ENCODE results near the gene ANTXR1. TPM values are rescaled to one million over a fixed set of nuclear protein-coding genes. Genes with fewer than 3 reads are reported as not detected.

The ANTXR1 gene
- total RNA-seq, 3 donors from 2014 or later (not counting 1 experiment from before 2014, with no cell fraction given): not detected

DNA sequence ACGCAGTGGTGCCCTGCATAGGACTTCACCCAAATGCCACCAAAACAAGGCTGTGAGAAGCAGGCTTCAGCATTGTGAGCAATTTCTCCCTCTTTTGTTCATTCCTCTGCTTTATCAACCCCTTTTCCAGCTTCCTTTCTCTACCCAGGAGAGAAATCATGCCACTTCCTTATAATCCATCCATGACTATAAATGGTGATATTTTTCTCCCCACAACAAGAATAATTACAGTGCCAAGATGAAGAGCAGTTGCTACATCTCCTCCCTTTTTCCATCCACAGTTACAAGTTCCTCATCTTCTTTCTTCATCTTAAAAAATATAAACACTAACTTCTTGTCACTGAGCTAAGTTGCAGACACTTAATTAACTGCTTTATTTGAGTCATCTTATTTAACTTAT, 167.2 kb downstream of the ANTXR1 start:
- no peak overlapping the region for H3K27ac ChIP-seq (ENCODE audit: low read length)
- 80% methylated on average over 1 of the region's 1 CpG for WGBS (ENCODE audit: insufficient coverage)
- no peak for DNase-seq
- Mint-ChIP-seq H3K27me3 (ENCODE audit: low read depth in 2 of 2) (peaks cover 11 to 20% of the 10 kb centered on the region in 2 donors), H3K4me1 (peaks cover 6 to 10% of the 10 kb centered on the region in 2 donors), H3K9me3 (no peaks in the 10 kb centered on the region), H3K4me3 (no peak overlapping the region), H3K36me3 (no peaks in the 10 kb centered on the region), H3K27ac (no peak overlapping the region)
- H3K9me3 ChIP-seq (ENCODE audit: control insufficient read depth, insufficient read depth, low read length): no peaks in the 10 kb centered on the region
- intact Hi-C loops (cut with micrococcal nuclease): no loop called here
- no peak overlapping the region for H3K4me3 ChIP-seq (ENCODE audit: low read length)
- ATAC-seq: no peak
- H3K4me1 ChIP-seq (ENCODE audit: control insufficient read depth, insufficient read depth, low read length): no peaks in the 10 kb centered on the region
- no peaks in the 10 kb centered on the region for H3K27me3 ChIP-seq (ENCODE audit: control insufficient read depth, insufficient read depth, low read length)
- TF ChIP-seq, protein P1, sequence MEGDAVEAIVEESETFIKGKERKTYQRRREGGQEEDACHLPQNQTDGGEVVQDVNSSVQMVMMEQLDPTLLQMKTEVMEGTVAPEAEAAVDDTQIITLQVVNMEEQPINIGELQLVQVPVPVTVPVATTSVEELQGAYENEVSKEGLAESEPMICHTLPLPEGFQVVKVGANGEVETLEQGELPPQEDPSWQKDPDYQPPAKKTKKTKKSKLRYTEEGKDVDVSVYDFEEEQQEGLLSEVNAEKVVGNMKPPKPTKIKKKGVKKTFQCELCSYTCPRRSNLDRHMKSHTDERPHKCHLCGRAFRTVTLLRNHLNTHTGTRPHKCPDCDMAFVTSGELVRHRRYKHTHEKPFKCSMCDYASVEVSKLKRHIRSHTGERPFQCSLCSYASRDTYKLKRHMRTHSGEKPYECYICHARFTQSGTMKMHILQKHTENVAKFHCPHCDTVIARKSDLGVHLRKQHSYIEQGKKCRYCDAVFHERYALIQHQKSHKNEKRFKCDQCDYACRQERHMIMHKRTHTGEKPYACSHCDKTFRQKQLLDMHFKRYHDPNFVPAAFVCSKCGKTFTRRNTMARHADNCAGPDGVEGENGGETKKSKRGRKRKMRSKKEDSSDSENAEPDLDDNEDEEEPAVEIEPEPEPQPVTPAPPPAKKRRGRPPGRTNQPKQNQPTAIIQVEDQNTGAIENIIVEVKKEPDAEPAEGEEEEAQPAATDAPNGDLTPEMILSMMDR (IDR thresholded peaks at IDR 0.05): no peak
- no peaks in the 10 kb centered on the region for H3K36me3 ChIP-seq (ENCODE audit: control insufficient read depth, insufficient read depth, low read length)

DNA sequence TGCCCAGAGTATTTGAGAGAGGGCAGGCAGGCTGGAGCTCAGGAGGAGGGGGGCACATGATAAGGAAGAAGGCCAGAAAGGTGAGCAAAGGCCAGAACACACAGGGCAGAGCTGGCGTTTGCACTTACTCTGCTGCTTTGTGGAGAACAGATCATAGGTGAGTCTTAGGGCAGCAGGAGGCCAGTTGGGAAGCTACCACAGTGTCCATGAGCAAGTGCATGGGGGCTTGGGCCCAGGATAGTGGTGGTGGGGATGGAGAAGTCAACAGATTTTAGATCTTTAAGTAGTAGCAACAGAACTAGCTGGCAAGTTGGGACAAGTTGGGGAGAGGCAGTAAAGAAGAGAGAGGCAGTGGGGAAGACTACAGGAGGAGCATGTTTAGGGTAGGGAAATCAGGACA, 168.0 kb downstream of the ANTXR1 start:
- no peak for DNase-seq

DNA sequence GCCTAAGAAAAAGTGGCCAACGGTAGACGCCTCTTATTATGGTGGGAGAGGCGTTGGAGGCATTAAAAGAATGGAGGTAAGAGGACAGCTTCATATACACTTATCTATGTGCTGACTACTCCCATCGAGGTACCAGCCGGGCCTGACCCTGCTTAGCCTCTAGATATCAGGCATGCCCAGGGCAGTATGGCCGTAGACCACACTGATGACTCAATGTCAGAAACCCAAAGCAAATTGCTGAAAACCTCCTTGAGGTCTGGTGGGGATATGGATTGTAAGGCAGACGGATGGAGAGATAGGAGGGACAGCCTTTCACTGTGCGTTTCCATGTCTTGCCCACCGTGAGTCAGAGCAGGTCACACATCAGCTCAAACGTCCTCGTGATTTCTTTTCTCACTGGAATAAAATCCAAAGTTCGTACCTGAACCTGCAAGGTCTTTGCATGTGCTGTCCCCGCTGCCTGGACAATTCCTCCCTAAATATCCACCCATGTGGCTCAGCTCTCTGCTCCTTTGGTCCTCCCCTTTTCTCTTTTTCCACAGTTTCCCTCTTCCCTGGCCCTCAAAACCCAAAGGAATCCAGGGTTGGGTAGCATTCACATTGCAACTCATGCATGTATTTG, 168.9 kb downstream of the ANTXR1 start:
- Histone ChIP-seq H3K27ac (ENCODE audit: low read length) (no peak overlapping the region), H3K4me3 (ENCODE audit: low read length) (no peak overlapping the region), H3K36me3 (ENCODE audit: control insufficient read depth, insufficient read depth, low read length) (no peaks in the 10 kb centered on the region), H3K9me3 (ENCODE audit: control insufficient read depth, insufficient read depth, low read length) (no peaks in the 10 kb centered on the region), H3K4me1 (ENCODE audit: control insufficient read depth, insufficient read depth, low read length) (no peaks in the 10 kb centered on the region), H3K27me3 (ENCODE audit: control insufficient read depth, insufficient read depth, low read length) (no peaks in the 10 kb centered on the region)
- TF ChIP-seq, protein P1 (IDR thresholded peaks at IDR 0.05): no peak
- Mint-ChIP-seq H3K9me3 (no peaks in the 10 kb centered on the region), H3K4me3 (no peak overlapping the region), H3K27me3 (ENCODE audit: low read depth in 2 of 2) (peaks cover 11 to 13% of the 10 kb centered on the region in 2 donors), H3K27ac (no peak overlapping the region), H3K4me1 (peaks cover 6 to 10% of the 10 kb centered on the region in 2 donors), H3K36me3 (no peaks in the 10 kb centered on the region)
- intact Hi-C loops (cut with micrococcal nuclease): no loop called here
- ATAC-seq (no peak), DNase-seq (no peak)
- WGBS (ENCODE audit: insufficient coverage): 83% methylated on average over 12 of the region's 13 CpGs

More for the DNA sequence above, 168.0 kb downstream of the ANTXR1 start:
- Histone ChIP-seq H3K4me3 (ENCODE audit: low read length) (no peak overlapping the region), H3K36me3 (ENCODE audit: control insufficient read depth, insufficient read depth, low read length) (no peaks in the 10 kb centered on the region), H3K9me3 (ENCODE audit: control insufficient read depth, insufficient read depth, low read length) (no peaks in the 10 kb centered on the region), H3K27ac (ENCODE audit: low read length) (no peak overlapping the region), H3K4me1 (ENCODE audit: control insufficient read depth, insufficient read depth, low read length) (no peaks in the 10 kb centered on the region), H3K27me3 (ENCODE audit: control insufficient read depth, insufficient read depth, low read length) (no peaks in the 10 kb centered on the region)
- WGBS (ENCODE audit: insufficient coverage): 83% methylated on average over 1 of the region's 1 CpG
- H3K36me3 Mint-ChIP-seq: no peaks in the 10 kb centered on the region
- H3K9me3 Mint-ChIP-seq: no peaks in the 10 kb centered on the region
- no peak overlapping the region for H3K27ac Mint-ChIP-seq
- TF ChIP-seq, protein P1 (IDR thresholded peaks at IDR 0.05): no peak
- peaks cover 11 to 20% of the 10 kb centered on the region in 2 donors for H3K27me3 Mint-ChIP-seq (ENCODE audit: low read depth in 2 of 2)
- intact Hi-C loops (cut with micrococcal nuclease): no loop called here
- no peak for ATAC-seq
- peaks cover 6 to 10% of the 10 kb centered on the region in 2 donors for H3K4me1 Mint-ChIP-seq
- no peak overlapping the region for H3K4me3 Mint-ChIP-seq

DNA sequence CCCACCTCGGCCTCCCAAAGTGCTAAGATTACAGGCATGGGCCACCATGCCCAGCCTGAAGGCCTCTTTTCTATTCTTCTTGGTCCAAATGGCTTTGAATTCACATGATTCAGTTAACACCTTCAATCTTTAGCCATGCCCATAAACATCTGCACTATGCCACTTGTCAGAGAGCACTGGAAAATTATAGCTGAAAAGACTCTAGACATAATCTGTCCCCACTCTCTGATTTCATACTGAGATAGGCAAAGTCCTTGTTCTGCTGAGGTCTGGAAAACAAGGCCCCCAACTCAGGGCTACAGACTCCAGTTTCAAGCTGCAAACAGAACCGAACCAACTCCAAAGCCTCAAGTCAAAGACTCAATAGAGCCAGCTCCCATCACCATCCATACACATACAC, 170.7 kb downstream of the ANTXR1 start:
- no peak overlapping the region for H3K27ac ChIP-seq (ENCODE audit: low read length)
- Mint-ChIP-seq H3K9me3 (no peaks in the 10 kb centered on the region), H3K4me3 (no peak overlapping the region), H3K4me1 (no peaks in the 10 kb centered on the region), H3K27ac (no peak overlapping the region), H3K36me3 (no peaks in the 10 kb centered on the region), H3K27me3 (ENCODE audit: low read depth in 2 of 2) (peaks cover 10 to 17% of the 10 kb centered on the region in 2 donors)
- H3K27me3 ChIP-seq (ENCODE audit: control insufficient read depth, insufficient read depth, low read length): no peaks in the 10 kb centered on the region
- DNase-seq: no peak
- WGBS (ENCODE audit: insufficient coverage): 87% methylated on average over 2 of the region's 2 CpGs
- no peaks in the 10 kb centered on the region for H3K36me3 ChIP-seq (ENCODE audit: control insufficient read depth, insufficient read depth, low read length)
- TF ChIP-seq, protein P1 (IDR thresholded peaks at IDR 0.05): no peak
- no peaks in the 10 kb centered on the region for H3K4me1 ChIP-seq (ENCODE audit: control insufficient read depth, insufficient read depth, low read length)
- no peak overlapping the region for H3K4me3 ChIP-seq (ENCODE audit: low read length)
- no peaks in the 10 kb centered on the region for H3K9me3 ChIP-seq (ENCODE audit: control insufficient read depth, insufficient read depth, low read length)
- ATAC-seq: no peak
- intact Hi-C loops (cut with micrococcal nuclease): no loop called here
